Measurements from ENCODE around the gene TNIP3. TPM values are rescaled to one million over a fixed set of nuclear protein-coding genes. Genes with fewer than 3 reads are reported as not detected.
A peak's percentile ranks its signal among the peaks of the same experiment; 100 is the strongest.

The TNIP3 gene
- total RNA-seq, 1 donor from 2014 or later = not detected

GRCh38 chr4:121165206-121165605 is 1.1 kb upstream of the TNIP3 start:
- intact Hi-C loops (cut with micrococcal nuclease) = no loop called here
- no peaks in the 10 kb centered on the region for H3K9me3 ChIP-seq (replicated peaks)
- no peaks in the 10 kb centered on the region for H3K4me1 ChIP-seq
- H3K27me3 ChIP-seq (ENCODE audit: low read depth) = no peaks in the 10 kb centered on the region
- no peak overlapping the region for H3K4me3 ChIP-seq
- TF ChIP-seq, protein P1, sequence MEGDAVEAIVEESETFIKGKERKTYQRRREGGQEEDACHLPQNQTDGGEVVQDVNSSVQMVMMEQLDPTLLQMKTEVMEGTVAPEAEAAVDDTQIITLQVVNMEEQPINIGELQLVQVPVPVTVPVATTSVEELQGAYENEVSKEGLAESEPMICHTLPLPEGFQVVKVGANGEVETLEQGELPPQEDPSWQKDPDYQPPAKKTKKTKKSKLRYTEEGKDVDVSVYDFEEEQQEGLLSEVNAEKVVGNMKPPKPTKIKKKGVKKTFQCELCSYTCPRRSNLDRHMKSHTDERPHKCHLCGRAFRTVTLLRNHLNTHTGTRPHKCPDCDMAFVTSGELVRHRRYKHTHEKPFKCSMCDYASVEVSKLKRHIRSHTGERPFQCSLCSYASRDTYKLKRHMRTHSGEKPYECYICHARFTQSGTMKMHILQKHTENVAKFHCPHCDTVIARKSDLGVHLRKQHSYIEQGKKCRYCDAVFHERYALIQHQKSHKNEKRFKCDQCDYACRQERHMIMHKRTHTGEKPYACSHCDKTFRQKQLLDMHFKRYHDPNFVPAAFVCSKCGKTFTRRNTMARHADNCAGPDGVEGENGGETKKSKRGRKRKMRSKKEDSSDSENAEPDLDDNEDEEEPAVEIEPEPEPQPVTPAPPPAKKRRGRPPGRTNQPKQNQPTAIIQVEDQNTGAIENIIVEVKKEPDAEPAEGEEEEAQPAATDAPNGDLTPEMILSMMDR (IDR thresholded peaks at IDR 0.05; ENCODE audit: borderline replicate concordance) = no peak
- no peak for DNase-seq
- H3K27ac ChIP-seq (replicated peaks) = no peak overlapping the region
- no peaks in the 10 kb centered on the region for H3K36me3 ChIP-seq

DNA sequence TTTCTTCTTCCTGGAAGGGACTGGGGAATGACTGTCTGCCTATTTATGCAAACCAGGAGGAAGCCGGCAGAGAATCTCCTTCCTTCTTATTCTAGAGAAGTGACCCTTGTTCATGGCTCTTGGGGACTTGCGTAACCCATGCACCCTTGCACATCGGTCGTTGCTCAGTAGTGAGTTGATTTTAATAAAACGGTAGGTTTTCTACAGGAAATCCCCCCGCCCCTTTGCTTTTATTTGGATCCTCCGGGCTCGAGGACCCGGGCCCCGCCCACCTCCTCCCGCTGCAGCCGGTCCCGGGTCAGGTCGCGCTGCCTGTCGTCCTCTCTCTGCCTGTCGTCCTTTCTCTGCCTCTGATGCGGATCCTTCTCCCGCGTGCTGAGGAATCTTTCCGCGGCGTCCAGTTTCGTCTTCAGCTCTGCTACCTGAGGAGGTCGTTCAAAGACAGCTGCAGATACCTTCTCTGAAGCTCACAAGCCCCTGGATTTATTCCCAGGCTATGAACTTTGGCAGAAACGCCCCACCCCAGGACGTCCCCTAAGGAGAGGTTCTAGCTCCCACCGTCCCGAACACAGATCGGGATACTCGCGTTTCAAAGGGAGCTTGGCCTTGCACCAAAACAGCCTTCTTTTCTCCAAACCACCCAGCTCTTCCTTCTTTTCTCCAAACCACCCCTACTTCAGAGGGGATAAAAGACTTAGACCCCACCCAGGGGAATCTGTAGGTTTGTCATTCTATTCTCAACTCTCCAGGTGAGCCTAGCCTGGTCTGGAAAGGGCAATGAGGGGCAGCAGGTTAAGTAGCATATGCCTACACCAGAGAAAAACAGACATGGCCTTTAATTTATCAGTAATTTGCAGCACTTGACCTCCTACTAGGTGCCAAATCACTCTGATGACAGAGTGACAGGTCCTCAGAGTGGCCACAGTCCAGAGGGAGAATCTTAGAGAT is 7.0 kb downstream of the TNIP3 start:
- Histone ChIP-seq H3K4me1 (peaks cover 18% of the 10 kb centered on the region), H3K27me3 (ENCODE audit: low read depth) (peaks cover 16% of the 10 kb centered on the region), H3K27ac (replicated peaks) (no peak overlapping the region), H3K36me3 (no peaks in the 10 kb centered on the region), H3K9me3 (replicated peaks) (no peaks in the 10 kb centered on the region), H3K4me3 (peak overlapping the region; percentile 65)
- DNase-seq = peak; percentile 20
- TF ChIP-seq, protein P1 (IDR thresholded peaks at IDR 0.05; ENCODE audit: borderline replicate concordance) = no peak
- intact Hi-C loops (cut with micrococcal nuclease) = no loop called here

DNA sequence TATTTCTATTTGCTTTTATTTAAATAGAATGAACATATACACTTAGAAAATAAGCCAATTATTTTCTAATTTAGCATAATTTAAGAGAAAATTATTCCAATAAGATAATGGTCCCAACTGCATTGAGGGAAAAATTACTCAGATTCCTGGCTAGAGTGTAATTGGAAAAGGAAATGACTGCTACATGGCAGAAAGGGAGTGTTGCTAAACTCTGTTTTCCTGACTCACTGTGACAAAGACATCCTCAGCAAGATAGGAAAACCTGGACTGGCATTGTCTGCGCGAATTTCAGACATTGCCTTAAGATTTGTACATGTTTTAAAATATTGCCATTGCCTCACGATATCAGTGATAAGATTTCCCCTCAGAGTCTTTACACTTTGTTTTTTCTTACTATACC is 8.2 kb downstream of the TNIP3 start:
- H3K4me3 ChIP-seq = peak overlapping the region; percentile 65

GRCh38 chr4:121154103-121154515 is 10.0 kb downstream of the TNIP3 start:
- DNase-seq = no peak
- intact Hi-C loops (cut with micrococcal nuclease) = no loop called here
- Histone ChIP-seq H3K27me3 (ENCODE audit: low read depth) (peaks cover 16% of the 10 kb centered on the region), H3K27ac (replicated peaks) (no peak overlapping the region), H3K4me1 (peaks cover 18% of the 10 kb centered on the region), H3K9me3 (replicated peaks) (no peaks in the 10 kb centered on the region), H3K36me3 (no peaks in the 10 kb centered on the region), H3K4me3 (no peak overlapping the region)
- TF ChIP-seq, protein P1 (IDR thresholded peaks at IDR 0.05; ENCODE audit: borderline replicate concordance) = no peak

More for the DNA sequence above, 8.2 kb downstream of the TNIP3 start:
- H3K36me3 ChIP-seq = no peaks in the 10 kb centered on the region
- TF ChIP-seq, protein P1 (IDR thresholded peaks at IDR 0.05; ENCODE audit: borderline replicate concordance) = no peak
- intact Hi-C loops (cut with micrococcal nuclease) = no loop called here
- DNase-seq = no peak
- H3K27ac ChIP-seq (replicated peaks) = no peak overlapping the region
- no peaks in the 10 kb centered on the region for H3K9me3 ChIP-seq (replicated peaks)
- peaks cover 16% of the 10 kb centered on the region for H3K27me3 ChIP-seq (ENCODE audit: low read depth)
- peaks cover 18% of the 10 kb centered on the region for H3K4me1 ChIP-seq

- no peak for DNase-seq
- H3K36me3 ChIP-seq = no peaks in the 10 kb centered on the region
- H3K9me3 ChIP-seq (replicated peaks) = no peaks in the 10 kb centered on the region
- intact Hi-C loops (cut with micrococcal nuclease) = no loop called here
- peaks cover 1% of the 10 kb centered on the region for H3K27me3 ChIP-seq (ENCODE audit: low read depth)
- H3K4me3 ChIP-seq = no peak overlapping the region
- H3K27ac ChIP-seq (replicated peaks) = no peak overlapping the region
- H3K4me1 ChIP-seq = peaks cover 12% of the 10 kb centered on the region
- TF ChIP-seq, protein P1 (IDR thresholded peaks at IDR 0.05; ENCODE audit: borderline replicate concordance) = no peak
Measured at GRCh38 chr4:121151942-121152341, 12.2 kb downstream of the TNIP3 start.
